SH-SY5Y (cell line): Measurements from ENCODE around the gene ITPRID1.

Experiments
- GATA2 ChIP-seq: IDR thresholded peaks from 2 replicates; pipeline ENCODE4 v1.6.1; 2011; ENCODE audit warnings: mild to moderate bottlenecking, low read depth, low read length
- GATA3 ChIP-seq: IDR thresholded peaks from 2 replicates; pipeline ENCODE4 v1.6.1; 2011; ENCODE audit warnings: low read depth, mild to moderate bottlenecking, low read length, moderate library complexity

DNA sequence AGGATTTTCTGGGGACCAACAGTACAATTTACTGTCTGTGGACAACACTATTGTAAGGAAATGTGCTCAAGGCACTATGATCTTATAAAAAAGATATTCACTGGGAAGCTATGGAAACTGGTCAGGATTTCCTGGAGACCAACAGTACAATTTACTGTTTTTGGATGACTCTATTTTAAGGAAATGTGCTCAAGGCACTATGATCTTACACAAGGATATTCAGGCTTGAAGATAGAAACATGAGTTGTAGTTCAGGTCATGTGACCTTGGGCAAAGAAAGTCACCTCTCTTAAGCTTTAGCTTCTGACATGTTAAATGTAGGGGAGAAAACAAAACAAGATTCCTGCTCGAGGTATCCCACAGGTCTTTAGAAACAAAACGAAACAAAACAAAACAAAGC is 1.7 kb upstream of the ITPRID1 start:
- TF ChIP-seq GATA2 (no peak), GATA3 (no peak)
